HG03280 (cell line): ENCODE data around the gene OLFML2A.
"Not testable (repeated sequence)": the region's sequence is repeated elsewhere in the genome, so short reads cannot be mapped to it uniquely, and the experiment has no call there.

Experiments used
- ATAC-seq: cut with Tn5 transposase; IDR thresholded peaks from one replicate; pipeline ENCODE4 v1.9.1; 2021; ENCODE audit warnings: mild to moderate bottlenecking, moderate library complexity; ENCODE audit not compliant: unreplicated experiment

The OLFML2A gene

GRCh38 chr9:124818431-124819281, 41.7 kb downstream of the OLFML2A start:
- ATAC-seq = no peak

- no peak for ATAC-seq
These were observed 44.0 kb downstream of the OLFML2A start for GRCh38 chr9:124820698-124821623.

- ATAC-seq = no peak
These were observed 51.8 kb downstream of the OLFML2A start for GRCh38 chr9:124828489-124829333.

GRCh38 chr9:124829334-124829669, 52.4 kb downstream of the OLFML2A start:
- ATAC-seq = no peak

- ATAC-seq = no peak
These were observed 53.7 kb downstream of the OLFML2A start for GRCh38 chr9:124830593-124830992.

GRCh38 chr9:124831642-124832364, 54.9 kb downstream of the OLFML2A start:
- no peak for ATAC-seq

- no peak for ATAC-seq
These were observed 57.7 kb downstream of the OLFML2A start for GRCh38 chr9:124834591-124834990.

GRCh38 chr9:124835026-124835557, 58.2 kb downstream of the OLFML2A start:
- ATAC-seq = no peak

- not testable (repeated sequence) for ATAC-seq
These were observed 61.2 kb downstream of the OLFML2A start for GRCh38 chr9:124838132-124838531.

- not testable (repeated sequence) for ATAC-seq
These were observed 61.8 kb downstream of the OLFML2A start for GRCh38 chr9:124838567-124839275.

- no peak for ATAC-seq
These were observed 62.8 kb downstream of the OLFML2A start for GRCh38 chr9:124839612-124840299.

GRCh38 chr9:124840300-124840833, 63.4 kb downstream of the OLFML2A start:
- no peak for ATAC-seq

- no peak for ATAC-seq
These were observed 64.3 kb downstream of the OLFML2A start for GRCh38 chr9:124841075-124841821.

- ATAC-seq = no peak
These were observed 66.6 kb downstream of the OLFML2A start for GRCh38 chr9:124843456-124844034.

- ATAC-seq = no peak
These were observed 67.4 kb downstream of the OLFML2A start for GRCh38 chr9:124844291-124844690.

- ATAC-seq = not testable (repeated sequence)
These were observed 69.5 kb downstream of the OLFML2A start for GRCh38 chr9:124846467-124846866.

- no peak for ATAC-seq
These were observed 70.0 kb downstream of the OLFML2A start for GRCh38 chr9:124846969-124847368.
